ACC112 (cell line): ENCODE data around the gene PCP4L1.

Experiments used
- H2AFZ ChIP-seq: fragments of 200-600 bp; sonication (generic); one replicate; pipeline ENCODE4 v1.6.0; 2017; ENCODE audit warnings: antibody characterized with exemption, low read length; ENCODE audit not compliant: unreplicated experiment
- H3K27ac ChIP-seq: fragments of 200-600 bp; sonication (generic); 2 replicates; pipeline ENCODE4 v1.5.1; 2014; ENCODE audit warnings: low read depth, mild to moderate bottlenecking, antibody characterized with exemption, low read length, moderate library complexity
- H3K27me3 ChIP-seq: fragments of 200-600 bp; sonication (generic); 2 replicates; pipeline ENCODE4 v1.6.1; 2014; ENCODE audit warnings: mild to moderate bottlenecking, antibody characterized with exemption, low read length, moderate library complexity, mixed read lengths; ENCODE audit not compliant: insufficient read depth
- H3K36me3 ChIP-seq: fragments of 200-600 bp; sonication (generic); 2 replicates; pipeline ENCODE4 v1.6.1; 2016; ENCODE audit warnings: mild to moderate bottlenecking, antibody characterized with exemption, low read length, moderate library complexity, mixed read lengths; ENCODE audit not compliant: insufficient read depth
- H3K4me1 ChIP-seq: fragments of 200-600 bp; sonication (generic); one replicate; pipeline ENCODE4 v1.6.1; 2016; ENCODE audit warnings: low read length, mixed read lengths; ENCODE audit not compliant: insufficient read depth, unreplicated experiment, control insufficient read depth
- H3K4me3 ChIP-seq: fragments of 200-600 bp; sonication (generic); 2 replicates; pipeline ENCODE4 v1.5.1; 2014; ENCODE audit warnings: mild to moderate bottlenecking, low read depth, low read length
- H3K79me2 ChIP-seq: fragments of 200-600 bp; sonication (generic); one replicate; pipeline ENCODE4 v1.6.0; 2016; ENCODE audit warnings: low read length; ENCODE audit not compliant: control insufficient read depth, unreplicated experiment, insufficient read depth

PCP4L1 gene

GRCh38 chr1:161273402-161273801 lies 14.9 kb downstream of the PCP4L1 start:
- no peak overlapping the region for H3K4me3 ChIP-seq
- H3K27me3 ChIP-seq, result peaks cover 36% of the 10 kb centered on the region
- no peaks in the 10 kb centered on the region for H3K36me3 ChIP-seq
- H2AFZ ChIP-seq, result no peak overlapping the region
- no peak overlapping the region for H3K27ac ChIP-seq
- H3K79me2 ChIP-seq, result no peaks in the 10 kb centered on the region
- H3K4me1 ChIP-seq, result no peaks in the 10 kb centered on the region

DNA sequence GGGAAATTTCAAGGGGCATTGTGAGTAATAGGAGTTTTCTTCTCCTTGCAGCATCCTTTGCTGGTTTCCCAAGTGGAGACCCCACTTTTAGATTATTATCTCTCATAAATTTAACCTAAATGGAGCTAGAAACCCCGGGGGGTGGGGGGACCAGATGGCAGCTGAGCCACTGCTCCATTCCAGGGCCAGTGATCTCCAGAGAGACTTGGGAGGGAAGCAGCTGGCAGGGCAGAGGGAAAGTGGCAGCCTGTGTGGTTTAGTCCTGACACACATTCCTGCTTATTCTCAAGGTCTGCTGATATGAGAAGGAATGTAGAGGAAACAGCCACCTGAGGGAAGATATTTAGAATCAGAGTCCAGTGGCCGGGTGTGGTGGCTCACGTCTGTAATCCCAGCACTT lies 16.3 kb downstream of the PCP4L1 start:
- Histone ChIP-seq H3K4me1 (no peaks in the 10 kb centered on the region), H2AFZ (no peak overlapping the region), H3K27ac (no peak overlapping the region), H3K4me3 (no peak overlapping the region), H3K27me3 (peaks cover 42% of the 10 kb centered on the region), H3K36me3 (no peaks in the 10 kb centered on the region), H3K79me2 (no peaks in the 10 kb centered on the region)

GRCh38 chr1:161282991-161283390 lies 24.4 kb downstream of the PCP4L1 start:
- Histone ChIP-seq H3K27ac (no peak overlapping the region), H3K4me1 (no peaks in the 10 kb centered on the region), H3K4me3 (no peak overlapping the region), H3K36me3 (no peaks in the 10 kb centered on the region), H2AFZ (no peak overlapping the region), H3K79me2 (no peaks in the 10 kb centered on the region), H3K27me3 (peaks cover 40% of the 10 kb centered on the region)

DNA sequence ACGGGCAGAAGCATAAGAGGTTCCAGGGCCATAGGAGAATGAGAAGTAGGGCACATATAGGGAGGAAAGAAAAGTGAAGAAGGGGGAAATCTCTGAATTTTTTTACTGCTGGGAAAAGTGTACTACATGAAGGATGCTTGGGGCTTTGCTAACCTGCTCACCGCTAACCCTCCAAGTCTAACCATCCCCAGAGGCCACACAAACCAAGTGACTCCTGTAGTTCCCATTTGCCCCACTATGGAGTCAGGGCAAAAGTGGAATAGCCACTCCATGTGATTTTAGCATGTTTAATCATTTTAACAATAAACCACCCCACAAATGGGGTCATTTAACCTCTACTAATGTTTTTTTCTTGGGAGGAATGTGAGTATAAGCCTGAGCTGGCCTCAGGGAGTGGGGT lies 26.6 kb downstream of the PCP4L1 start:
- Histone ChIP-seq H2AFZ (no peak overlapping the region), H3K36me3 (no peaks in the 10 kb centered on the region), H3K79me2 (no peaks in the 10 kb centered on the region), H3K4me3 (no peak overlapping the region), H3K4me1 (no peaks in the 10 kb centered on the region), H3K27me3 (peaks cover 29% of the 10 kb centered on the region), H3K27ac (no peak overlapping the region)

- H3K4me1 ChIP-seq, result no peaks in the 10 kb centered on the region
- H3K27ac ChIP-seq, result no peak overlapping the region
- no peak overlapping the region for H2AFZ ChIP-seq
Measured at GRCh38 chr1:161285521-161285920, 27.0 kb downstream of the PCP4L1 start.

DNA sequence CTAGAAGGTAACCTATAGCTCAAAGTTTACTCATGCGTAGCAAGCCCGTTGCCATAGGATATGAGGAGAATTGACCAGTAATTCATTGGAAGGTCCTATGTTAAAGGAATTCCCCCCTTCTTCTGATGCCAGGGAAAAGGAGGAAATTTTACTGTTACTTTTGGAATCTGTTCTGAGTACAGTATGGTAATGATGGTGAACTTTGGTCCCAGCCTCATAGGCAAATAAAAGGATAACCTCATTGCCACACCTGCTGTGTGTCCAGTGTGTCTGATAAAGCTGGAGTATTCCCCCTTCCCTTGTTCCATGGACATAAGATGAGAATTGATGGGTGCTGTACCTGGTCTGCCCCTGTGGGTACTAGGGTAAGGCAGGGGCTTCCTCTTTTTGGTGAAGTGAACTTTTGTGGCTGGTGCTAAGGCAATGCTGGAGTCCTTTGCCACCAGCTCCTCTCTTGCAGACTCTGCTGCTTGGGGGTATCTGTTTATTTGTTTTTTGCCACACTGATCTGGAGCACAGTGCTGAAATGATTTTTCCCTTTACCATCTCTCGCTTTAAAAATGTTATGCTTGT lies 29.0 kb downstream of the PCP4L1 start:
- H3K36me3 ChIP-seq, result no peaks in the 10 kb centered on the region
- H3K27ac ChIP-seq, result no peak overlapping the region
- H3K4me1 ChIP-seq, result no peaks in the 10 kb centered on the region
- no peaks in the 10 kb centered on the region for H3K79me2 ChIP-seq
- H3K27me3 ChIP-seq, result peaks cover 27% of the 10 kb centered on the region
- no peak overlapping the region for H2AFZ ChIP-seq
- no peak overlapping the region for H3K4me3 ChIP-seq

More at GRCh38 chr1:161285521-161285920, 27.0 kb downstream of the PCP4L1 start:
- no peaks in the 10 kb centered on the region for H3K36me3 ChIP-seq
- peaks cover 29% of the 10 kb centered on the region for H3K27me3 ChIP-seq
- H3K4me3 ChIP-seq, result no peak overlapping the region
- H3K79me2 ChIP-seq, result no peaks in the 10 kb centered on the region

GRCh38 chr1:161290779-161291178 lies 32.2 kb downstream of the PCP4L1 start:
- Histone ChIP-seq H3K27me3 (no peaks in the 10 kb centered on the region), H3K79me2 (no peaks in the 10 kb centered on the region), H3K4me1 (no peaks in the 10 kb centered on the region), H3K27ac (no peak overlapping the region), H3K36me3 (no peaks in the 10 kb centered on the region), H2AFZ (no peak overlapping the region), H3K4me3 (no peak overlapping the region)

DNA sequence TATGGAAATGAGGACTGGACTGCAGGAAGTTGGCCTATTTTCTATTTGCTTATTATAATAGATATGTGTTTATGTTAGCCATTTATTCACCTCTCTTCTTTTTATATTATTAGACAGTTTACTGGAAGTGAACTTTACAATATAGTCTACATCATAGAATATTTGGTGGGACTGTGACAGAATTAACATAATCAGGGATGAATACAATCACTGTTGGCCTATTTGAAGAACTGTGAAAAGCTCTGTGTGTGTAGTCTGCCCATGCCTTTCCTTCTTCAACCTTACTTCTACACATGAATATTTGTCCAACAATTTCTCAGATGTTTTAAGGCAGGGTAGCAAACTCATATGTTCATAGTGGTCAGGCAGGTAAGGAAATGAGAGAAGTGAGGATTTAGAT lies 38.9 kb downstream of the PCP4L1 start:
- H3K27ac ChIP-seq, result no peak overlapping the region
- no peaks in the 10 kb centered on the region for H3K79me2 ChIP-seq
- H2AFZ ChIP-seq, result no peak overlapping the region
- H3K36me3 ChIP-seq, result no peaks in the 10 kb centered on the region
- no peak overlapping the region for H3K4me3 ChIP-seq
- H3K27me3 ChIP-seq, result no peaks in the 10 kb centered on the region
- H3K4me1 ChIP-seq, result no peaks in the 10 kb centered on the region

DNA sequence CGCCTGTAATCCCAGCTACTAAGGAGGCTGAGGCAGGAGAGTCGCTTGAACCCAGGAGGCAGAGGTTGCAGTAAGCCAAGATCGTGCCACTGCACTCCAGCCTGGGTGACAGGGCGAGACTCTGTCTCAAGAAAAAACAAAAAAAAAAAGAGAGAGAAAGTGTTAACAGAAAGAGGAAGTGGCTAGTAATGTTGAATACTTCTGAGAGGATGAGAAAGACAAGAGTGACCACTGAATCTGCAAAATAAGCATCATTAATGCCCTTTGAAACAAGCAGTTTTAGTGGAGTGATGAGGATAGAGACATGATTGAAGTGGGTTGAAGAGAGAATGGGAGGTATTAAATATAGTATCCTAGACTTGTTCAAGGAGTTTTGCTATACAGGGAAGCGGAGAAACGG lies 39.6 kb downstream of the PCP4L1 start:
- H3K4me3 ChIP-seq, result no peak overlapping the region
- no peaks in the 10 kb centered on the region for H3K36me3 ChIP-seq
- H3K27ac ChIP-seq, result no peak overlapping the region
- no peaks in the 10 kb centered on the region for H3K79me2 ChIP-seq
- H2AFZ ChIP-seq, result no peak overlapping the region
- no peaks in the 10 kb centered on the region for H3K27me3 ChIP-seq
- H3K4me1 ChIP-seq, result no peaks in the 10 kb centered on the region

DNA sequence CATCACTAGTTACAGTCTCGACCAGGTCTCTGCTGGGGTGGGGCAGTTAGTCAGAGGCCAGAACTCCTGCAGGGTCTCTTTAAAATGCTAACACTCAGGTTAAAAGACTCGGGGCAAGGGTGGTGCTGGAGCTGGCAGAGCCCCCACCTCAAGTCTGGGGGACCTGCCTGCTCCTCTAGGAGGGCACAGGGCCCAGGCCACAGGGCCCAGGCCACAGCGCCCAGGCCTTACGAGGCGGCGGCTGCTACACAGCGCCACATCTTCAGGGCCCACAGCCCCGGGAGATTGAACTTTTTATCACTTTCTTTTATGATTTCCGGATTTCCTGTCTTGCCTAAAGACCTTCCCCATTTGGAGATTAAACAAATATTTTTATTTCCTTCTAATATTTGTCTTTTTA lies 40.8 kb downstream of the PCP4L1 start:
- peaks cover 7% of the 10 kb centered on the region for H3K4me1 ChIP-seq
- H2AFZ ChIP-seq, result no peak overlapping the region
- H3K4me3 ChIP-seq, result no peak overlapping the region
- H3K36me3 ChIP-seq, result no peaks in the 10 kb centered on the region
- no peak overlapping the region for H3K27ac ChIP-seq
- H3K27me3 ChIP-seq, result no peaks in the 10 kb centered on the region
- H3K79me2 ChIP-seq, result peaks cover 3% of the 10 kb centered on the region

DNA sequence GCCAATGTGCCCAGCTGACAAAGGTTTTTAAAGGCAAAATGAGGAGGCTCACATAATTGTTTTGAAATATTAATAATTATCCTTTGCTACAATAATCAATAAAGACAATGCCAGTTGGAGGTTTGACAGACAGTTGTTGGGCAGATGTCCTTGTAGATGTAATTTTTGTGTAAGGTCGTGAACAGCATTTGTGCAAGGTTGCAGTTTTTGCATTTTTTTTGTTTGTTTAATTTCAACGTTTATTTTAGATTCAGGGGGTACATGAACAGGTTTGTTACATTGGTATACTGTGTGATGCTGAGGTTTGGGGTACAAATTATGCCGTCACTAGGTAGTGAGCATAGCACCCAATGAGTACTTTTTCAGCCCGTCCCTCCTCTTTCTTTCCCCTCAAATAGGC lies 41.9 kb downstream of the PCP4L1 start:
- Histone ChIP-seq H3K27ac (no peak overlapping the region), H3K4me3 (no peak overlapping the region), H3K27me3 (no peaks in the 10 kb centered on the region), H2AFZ (no peak overlapping the region), H3K36me3 (no peaks in the 10 kb centered on the region), H3K79me2 (peaks cover 8% of the 10 kb centered on the region), H3K4me1 (peaks cover 17% of the 10 kb centered on the region)
